ENCODE data around the gene HSD17B4.

- TF ChIP-seq CTCF (IDR thresholded peaks at IDR 0.05) (no peak), POLR2A (IDR thresholded peaks at IDR 0.05; ENCODE audit: low read depth) (no peak)
Observed at GRCh38 chr5:119551819-119552218, 99.5 kb downstream of the HSD17B4 start.

Data from esophagus muscularis mucosa (tissue), 3 donors.